Right lobe of liver (tissue), 6 donors: ENCODE data around the gene PITPNB. TPM values are rescaled to one million over a fixed set of nuclear protein-coding genes. Genes with fewer than 3 reads are reported as not detected.

Source experiments
- ATAC-seq, 4 donors: fragments of 200-7000 bp; cut with Tn5 transposase; one replicate each; pipeline ENCODE4 v1.9.1; 2020; ENCODE audit warnings: mild to moderate bottlenecking in 4 of 4, moderate library complexity in 4 of 4
- DNase-seq, 3 donors: peaks; one replicate each; pipeline ENCODE4 v3.0.0-alpha.2; 2020
- H3K27ac ChIP-seq, 3 donors: fragments of 200-600 bp; one replicate each; pipeline ENCODE4 v1.8.0; 2022
- H3K27me3 ChIP-seq, 2 donors: fragments of 200-600 bp; one replicate each; pipeline ENCODE4 v1.8.0; 2022
- H3K36me3 ChIP-seq, 4 donors: fragments of 200-600 bp; sonication (generic) in 1 of 4; one replicate each; pipeline versions ENCODE4 v1.5.1 to v1.8.0; 2017 to 2022; ENCODE audit warnings: control low read depth in 1 of 4
- H3K4me1 ChIP-seq, 4 donors: fragments of 200-600 bp; sonication (generic) in 1 of 4; one replicate each; pipeline versions ENCODE4 v1.5.1 to v1.8.0; 2017 to 2022; ENCODE audit warnings: control low read depth in 1 of 4
- H3K4me3 ChIP-seq, 3 donors: fragments of 200-600 bp; one replicate each; pipeline ENCODE4 v1.8.0; 2022
- H3K9me3 ChIP-seq, 4 donors: fragments of 200-600 bp; sonication (generic) in 1 of 4; one replicate each; pipeline versions ENCODE4 v1.5.1 to v1.8.0; 2017 to 2022; ENCODE audit warnings: control low read depth in 1 of 4
- POLR2A ChIP-seq: fragments of 450-650 bp; IDR thresholded peaks from one replicate; pipeline ENCODE4 v1.6.1; 2017; ENCODE audit warnings: antibody characterized with exemption, mild to moderate bottlenecking
- WGBS: methylation state at CpG from one replicate; pipeline ENCODE4 v1.1.6; 2018; ENCODE audit warnings: low coverage, low lambda C conversion rate; ENCODE audit not compliant: insufficient coverage; ENCODE audit errors: missing lambda C conversion rate; 5-methylcytosine and 5-hydroxymethylcytosine counted together
- intact Hi-C, 2 donors: fragments of 100-400 bp; cut with DNase I; formaldehyde crosslinking; loops; one replicate each; pipeline versions ENCODE4 v1.11.2 to v1.14.1; 2022
- total RNA-seq, 6 experiments: library from RNA; depleted of rRNA in 2 of 6; stranded (reverse); fragments of >200 nt in 2 of 6; fragmentation: NEBNext Ultra II Directional in 3 of 6; extraction: Animal tissue kit (Norgen Biotek cat#: 25700) in 3 of 6; gene quantifications; one replicate each; pipeline versions ENCODE4 v1.1.0 to v1.2.4, GENCODE V29; 2016 to 2023
- TF ChIP-seq, protein P1 (sequence below), 4 donors: fragments of 200-600 bp in 3 of 4; fragments of 450-650 bp in 1 of 4; IDR thresholded peaks; one replicate each; pipeline versions ENCODE4 v1.5.1 to v1.8.0; 2016 to 2022; ENCODE audit warnings: antibody characterized with exemption in 4 of 4, mild to moderate bottlenecking in 2 of 4
- donor health status: DM: no; HTN: yes; CAD: no.
- donor health status: DM: no; HTN: no; CAD: no.
- donor health status: DM: no; HTN: no; CAD: no.
- donor health status: DM: no; HTN: yes; CAD: no.
- donor health status: DM: no; HTN: yes; CAD: no.

The PITPNB gene
- total RNA-seq, 6 experiments from 2014 or later = 28.7 to 60.6 (median 37.6) TPM

DNA sequence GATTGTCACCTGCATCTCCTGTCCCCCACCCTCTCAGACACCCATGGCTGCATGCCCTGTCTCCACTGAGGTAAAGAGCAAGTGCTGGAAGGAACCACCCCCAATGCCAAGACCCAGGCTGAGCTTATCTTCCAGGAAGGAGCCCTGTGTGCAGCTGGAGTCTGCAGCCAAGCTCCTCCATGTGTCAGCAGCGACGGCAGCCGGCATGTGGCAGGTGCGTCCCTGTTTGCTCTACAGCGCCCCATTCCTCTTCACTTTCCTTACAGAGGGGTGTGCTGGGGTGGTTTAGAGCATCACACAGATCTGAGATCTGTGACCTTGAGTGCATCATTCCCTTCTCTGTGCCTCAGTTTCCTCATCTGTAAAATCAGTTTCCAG, 109.8 kb downstream of the PITPNB start:
- intact Hi-C loops = loop anchor here in 1 of 2 donors (10.0 kb wide), 1 partner anchor 196 kb away; no protein-coding TSS in a partner anchor

DNA sequence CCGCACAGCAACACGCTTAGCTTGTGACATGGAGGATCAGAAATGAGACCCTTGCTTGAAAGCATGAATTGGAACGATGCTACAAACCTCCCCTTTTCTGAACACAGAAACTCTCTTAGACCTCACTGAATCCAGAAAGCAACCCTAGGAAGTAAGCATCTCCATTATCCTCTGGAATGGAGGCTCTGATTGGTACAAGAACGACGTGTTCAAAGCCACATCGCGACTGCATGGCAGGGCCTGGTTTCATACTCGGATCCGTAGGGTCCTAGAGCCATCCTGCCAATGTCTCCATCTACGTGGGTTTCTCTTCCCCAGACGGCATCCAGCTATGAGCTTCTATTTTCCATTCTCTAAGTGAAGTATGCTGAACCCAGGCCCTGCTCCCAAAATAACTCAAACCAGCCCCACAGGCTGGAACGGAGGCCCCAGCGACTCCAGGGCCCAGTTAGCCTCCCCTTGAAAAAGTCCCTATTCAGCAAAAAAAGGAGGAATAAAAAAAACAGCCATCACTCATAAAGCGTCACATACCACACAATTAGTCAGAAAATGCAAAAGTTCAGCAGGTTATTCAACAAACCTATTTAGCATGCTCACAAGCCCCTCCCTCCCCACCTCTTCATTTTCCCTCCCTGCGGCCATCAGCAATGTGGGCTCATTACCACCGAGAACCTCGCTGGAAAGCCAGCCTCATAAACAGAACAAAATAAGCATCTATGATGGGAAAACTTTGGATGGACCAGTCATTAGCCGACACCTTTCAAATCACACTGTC, 110.4 kb downstream of the PITPNB start:
- 83% methylated on average over 16 of the region's 18 CpGs for WGBS
- peaks cover 0 to 5% (median 0%) of the 10 kb centered on the region in 4 donors for H3K4me1 ChIP-seq
- intact Hi-C loops = loop anchor here in 1 of 2 donors (10.0 kb wide), 1 partner anchor 196 kb away; no protein-coding TSS in a partner anchor
- DNase-seq = no peak
- H3K27ac ChIP-seq = no peak overlapping the region
- H3K4me3 ChIP-seq = no peak overlapping the region
- ATAC-seq = no peak
- H3K9me3 ChIP-seq = no peaks in the 10 kb centered on the region
- H3K27me3 ChIP-seq = no peaks in the 10 kb centered on the region
- TF ChIP-seq, protein P1, sequence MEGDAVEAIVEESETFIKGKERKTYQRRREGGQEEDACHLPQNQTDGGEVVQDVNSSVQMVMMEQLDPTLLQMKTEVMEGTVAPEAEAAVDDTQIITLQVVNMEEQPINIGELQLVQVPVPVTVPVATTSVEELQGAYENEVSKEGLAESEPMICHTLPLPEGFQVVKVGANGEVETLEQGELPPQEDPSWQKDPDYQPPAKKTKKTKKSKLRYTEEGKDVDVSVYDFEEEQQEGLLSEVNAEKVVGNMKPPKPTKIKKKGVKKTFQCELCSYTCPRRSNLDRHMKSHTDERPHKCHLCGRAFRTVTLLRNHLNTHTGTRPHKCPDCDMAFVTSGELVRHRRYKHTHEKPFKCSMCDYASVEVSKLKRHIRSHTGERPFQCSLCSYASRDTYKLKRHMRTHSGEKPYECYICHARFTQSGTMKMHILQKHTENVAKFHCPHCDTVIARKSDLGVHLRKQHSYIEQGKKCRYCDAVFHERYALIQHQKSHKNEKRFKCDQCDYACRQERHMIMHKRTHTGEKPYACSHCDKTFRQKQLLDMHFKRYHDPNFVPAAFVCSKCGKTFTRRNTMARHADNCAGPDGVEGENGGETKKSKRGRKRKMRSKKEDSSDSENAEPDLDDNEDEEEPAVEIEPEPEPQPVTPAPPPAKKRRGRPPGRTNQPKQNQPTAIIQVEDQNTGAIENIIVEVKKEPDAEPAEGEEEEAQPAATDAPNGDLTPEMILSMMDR (IDR thresholded peaks at IDR 0.05) = no peak
- no peak for TF ChIP-seq POLR2A
- H3K36me3 ChIP-seq = no peaks in the 10 kb centered on the region

More for the DNA sequence above, 109.8 kb downstream of the PITPNB start:
- Histone ChIP-seq H3K4me3 (no peak overlapping the region), H3K9me3 (no peaks in the 10 kb centered on the region), H3K27ac (no peak overlapping the region), H3K4me1 (peaks cover 0 to 5% (median 0%) of the 10 kb centered on the region in 4 donors), H3K36me3 (no peaks in the 10 kb centered on the region), H3K27me3 (no peaks in the 10 kb centered on the region)
- ATAC-seq (no peak), DNase-seq (no peak)
- no CpG with 5 or more reads among the region's 5 CpGs for WGBS
- TF ChIP-seq, protein P1 (IDR thresholded peaks at IDR 0.05) = no peak
- TF ChIP-seq POLR2A = no peak

DNA sequence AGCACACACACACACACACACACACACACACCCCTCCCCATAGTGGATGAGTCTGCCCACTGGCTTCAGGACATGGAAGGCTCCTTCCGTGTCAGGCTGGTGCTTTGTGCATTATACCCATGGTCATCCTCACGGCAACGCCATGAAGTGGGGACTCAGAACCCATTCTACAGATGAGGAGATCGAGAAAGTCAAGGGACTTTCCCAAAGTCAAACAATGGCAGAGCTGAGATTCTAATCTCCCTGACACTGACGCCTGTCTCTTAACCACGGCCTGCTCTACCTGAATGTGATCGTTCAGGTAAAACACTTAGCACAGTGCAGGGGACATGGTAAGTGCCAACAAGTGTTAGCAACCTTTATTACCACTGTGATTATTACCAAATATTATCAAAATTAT, 113.2 kb downstream of the PITPNB start:
- WGBS = 76% methylated on average over 4 of the region's 7 CpGs
- H3K27me3 ChIP-seq = no peaks in the 10 kb centered on the region
- H3K4me1 ChIP-seq = peaks cover 0 to 8% (median 0%) of the 10 kb centered on the region in 4 donors
- no peak overlapping the region for H3K27ac ChIP-seq
- H3K36me3 ChIP-seq = no peaks in the 10 kb centered on the region
- H3K9me3 ChIP-seq = no peaks in the 10 kb centered on the region
- H3K4me3 ChIP-seq = no peak overlapping the region
- ATAC-seq (no peak), DNase-seq (peak in 1 of 3 donors; percentile 28)
- no peak for TF ChIP-seq POLR2A
- TF ChIP-seq, protein P1 (IDR thresholded peaks at IDR 0.05) = no peak
- intact Hi-C loops = loop anchor here in 1 of 2 donors (10.0 kb wide), 1 partner anchor 199 kb away; no protein-coding TSS in a partner anchor

DNA sequence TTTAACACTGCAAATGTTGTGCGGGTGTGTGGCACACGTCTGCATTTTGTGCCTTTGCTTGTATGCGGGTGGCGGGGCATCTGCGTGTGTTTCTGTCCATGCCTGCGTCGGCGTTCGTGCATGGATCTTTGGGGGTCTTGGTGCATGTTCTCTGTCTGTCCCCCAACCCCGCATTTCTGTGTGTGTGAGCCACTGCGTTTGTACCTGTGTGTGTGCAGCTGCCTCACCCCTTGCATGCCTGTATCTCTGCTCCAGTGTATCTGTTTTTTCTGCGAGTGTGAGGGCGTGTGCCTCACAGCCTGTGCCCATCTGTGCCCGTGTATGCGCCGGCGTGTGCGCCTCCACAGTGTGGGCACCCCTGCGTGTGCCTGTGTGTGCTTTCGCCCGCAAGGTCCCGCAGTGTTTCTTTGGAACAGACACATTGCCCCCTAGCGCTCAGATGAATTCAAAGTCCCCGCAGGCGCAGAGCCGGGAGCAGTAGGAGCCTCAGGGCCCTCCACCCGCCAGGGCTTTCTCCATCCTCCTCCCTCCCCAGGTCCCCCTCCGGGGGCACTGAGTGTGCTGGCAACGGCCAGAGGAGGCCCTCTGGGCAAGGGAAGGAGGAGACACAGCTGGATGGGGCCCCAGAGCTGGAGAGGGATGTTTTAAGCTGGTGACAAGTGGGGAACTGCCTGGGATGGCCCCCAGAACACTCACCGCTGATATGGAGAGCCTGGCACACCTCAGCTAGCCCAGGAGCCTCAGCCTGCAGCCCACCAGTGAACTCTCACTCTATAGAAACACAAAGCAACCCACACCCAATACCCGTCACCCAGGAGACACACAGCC, 114.4 kb downstream of the PITPNB start:
- Histone ChIP-seq H3K4me3 (no peak overlapping the region), H3K27me3 (peaks cover 0 to 3% of the 10 kb centered on the region in 2 donors), H3K27ac (no peak overlapping the region), H3K4me1 (peaks cover 0 to 15% (median 6%) of the 10 kb centered on the region in 4 donors), H3K9me3 (no peaks in the 10 kb centered on the region), H3K36me3 (no peaks in the 10 kb centered on the region)
- ATAC-seq (peak; percentile 62 to 67 (median 66)), DNase-seq (peak; percentile 60 to 69 (median 69))
- TF ChIP-seq, protein P1 (IDR thresholded peaks at IDR 0.05) = peak; percentile 64 to 76 (median 72)
- TF ChIP-seq POLR2A = no peak
- intact Hi-C loops = loop anchor here (5.0 to 10.0 kb wide), 3 partner anchors 200 to 397 kb away; no protein-coding TSS in a partner anchor
- 17% methylated on average over 9 of the region's 31 CpGs for WGBS
